GM12891 (cell line): ENCODE results near the gene RPP25L.

Source experiments
- DNase-seq: peaks from one replicate; pipeline ENCODE4 v3.0.0; 2011; ENCODE audit warnings: low spot score; ENCODE audit not compliant: insufficient read length
- FAIRE-seq: peaks from 2 replicates; lab custom pipeline; 2011; peaks lifted over from hg19 to GRCh38; lab: Jason Lieb, UNC
- PAX5 ChIP-seq: IDR thresholded peaks from 2 replicates; pipeline ENCODE4 v1.6.1; 2011; ENCODE audit warnings: low read length, moderate library complexity, mild to moderate bottlenecking; ENCODE audit not compliant: insufficient read depth, severe bottlenecking
- POLR2A ChIP-seq: IDR thresholded peaks from 2 replicates; pipeline ENCODE4 v1.6.1; 2011; ENCODE audit warnings: low read depth, low read length, control low read depth
- POLR2AphosphoS5 ChIP-seq: IDR thresholded peaks from 2 replicates; pipeline ENCODE4 v1.6.1; 2011; ENCODE audit warnings: low read depth, low read length, control low read depth
- POU2F2 ChIP-seq: IDR thresholded peaks from 2 replicates; pipeline ENCODE4 v1.6.1; 2011; ENCODE audit warnings: low read depth, mild to moderate bottlenecking, control low read depth, low read length, moderate library complexity
- SPI1 ChIP-seq: IDR thresholded peaks from 2 replicates; pipeline ENCODE4 v1.6.1; 2011; ENCODE audit warnings: low read depth, low read length, control low read depth
- TAF1 ChIP-seq: IDR thresholded peaks from 2 replicates; pipeline ENCODE4 v1.6.1; 2011; ENCODE audit warnings: low read depth, low read length, control low read depth

RPP25L gene

GRCh38 chr9:34570376-34570775, 41.5 kb downstream of the RPP25L start:
- FAIRE-seq (no peak), DNase-seq (no peak)
- TF ChIP-seq POLR2AphosphoS5 = no peak
- TF ChIP-seq PAX5 = no peak
- no peak for TF ChIP-seq SPI1
- TF ChIP-seq TAF1 = no peak
- no peak for TF ChIP-seq POLR2A

- FAIRE-seq (no peak), DNase-seq (no peak)
- no peak for TF ChIP-seq TAF1
- no peak for TF ChIP-seq POLR2A
- no peak for TF ChIP-seq POU2F2
- no peak for TF ChIP-seq POLR2AphosphoS5
- no peak for TF ChIP-seq PAX5
- no peak for TF ChIP-seq SPI1
Observed at GRCh38 chr9:34568774-34569173, 43.1 kb downstream of the RPP25L start.

GRCh38 chr9:34568133-34568532, 43.8 kb downstream of the RPP25L start:
- DNase-seq (no peak), FAIRE-seq (no peak)
- TF ChIP-seq PAX5 = no peak
- no peak for TF ChIP-seq TAF1
- TF ChIP-seq POU2F2 = no peak
- TF ChIP-seq POLR2A = no peak
- no peak for TF ChIP-seq POLR2AphosphoS5
- no peak for TF ChIP-seq SPI1

- FAIRE-seq = no peak
- TF ChIP-seq POU2F2 (no peak), POLR2AphosphoS5 (no peak), PAX5 (no peak), POLR2A (no peak), SPI1 (no peak), TAF1 (no peak)
- DNase-seq = no peak
Observed at GRCh38 chr9:34566972-34567371, 44.9 kb downstream of the RPP25L start.

GRCh38 chr9:34566322-34566721, 45.6 kb downstream of the RPP25L start:
- no peak for DNase-seq
- no peak for TF ChIP-seq SPI1
- no peak for TF ChIP-seq POU2F2
- no peak for TF ChIP-seq TAF1
- TF ChIP-seq POLR2AphosphoS5 = no peak
- TF ChIP-seq PAX5 = no peak
- TF ChIP-seq POLR2A = no peak
- no peak for FAIRE-seq

GRCh38 chr9:34565856-34566255, 46.0 kb downstream of the RPP25L start:
- FAIRE-seq = no peak

GRCh38 chr9:34564617-34565016, 47.3 kb downstream of the RPP25L start:
- no peak for DNase-seq
- no peak for FAIRE-seq
- TF ChIP-seq POLR2AphosphoS5 = no peak

More at GRCh38 chr9:34565856-34566255, 46.0 kb downstream of the RPP25L start:
- DNase-seq = no peak
- TF ChIP-seq TAF1 (no peak), SPI1 (no peak), PAX5 (no peak), POU2F2 (no peak), POLR2AphosphoS5 (no peak), POLR2A (no peak)

- DNase-seq (no peak), FAIRE-seq (no peak)
- TF ChIP-seq POLR2A (no peak), TAF1 (no peak), POU2F2 (no peak), POLR2AphosphoS5 (no peak)
Observed at GRCh38 chr9:34563262-34563661, 48.6 kb downstream of the RPP25L start.

- TF ChIP-seq SPI1 = no peak
- no peak for TF ChIP-seq PAX5
- TF ChIP-seq TAF1 = no peak
- TF ChIP-seq POLR2A = no peak
- TF ChIP-seq POLR2AphosphoS5 = no peak
- no peak for TF ChIP-seq POU2F2
- FAIRE-seq (no peak), DNase-seq (no peak)
Observed at GRCh38 chr9:34562135-34562745, 49.7 kb downstream of the RPP25L start.

- no peak for DNase-seq
- no peak for TF ChIP-seq POLR2A
- no peak for TF ChIP-seq TAF1
- no peak for TF ChIP-seq SPI1
- TF ChIP-seq PAX5 = no peak
- no peak for TF ChIP-seq POLR2AphosphoS5
- no peak for TF ChIP-seq POU2F2
- no peak for FAIRE-seq
Observed at GRCh38 chr9:34560599-34561214, 51.2 kb downstream of the RPP25L start.
